DMS53 treated with DMSO at 0.1 percent for 48 hours (cell line): ENCODE measurements around the gene DUSP15.
A peak's percentile ranks its signal among the peaks of the same experiment; 100 is the strongest.
"Not testable (repeated sequence)": the region's sequence is repeated elsewhere in the genome, so short reads cannot be mapped to it uniquely, and the experiment has no call there.

Experiments used
- DNase-seq: peaks from one replicate; lab custom pipeline; 2025; ENCODE audit not compliant: unreplicated experiment; lab: John Stamatoyannopoulos, UW

The DUSP15 gene

GRCh38 chr20:31823360-31824124 lies 46.8 kb downstream of the DUSP15 start:
- no peak for DNase-seq

- DNase-seq: peak; percentile 58
Measured at GRCh38 chr20:31822421-31823330, 47.7 kb downstream of the DUSP15 start.

GRCh38 chr20:31821427-31821826 lies 48.9 kb downstream of the DUSP15 start:
- no peak for DNase-seq

- DNase-seq: no peak
Measured at GRCh38 chr20:31820228-31820627, 50.1 kb downstream of the DUSP15 start.

GRCh38 chr20:31819083-31819784 lies 51.1 kb downstream of the DUSP15 start, which contains the start of gene MYLK2:
MYLK2 (plus strand) TSS chr20:31819356; CDS start chr20:31819581, 225 bp downstream.
- no peak for DNase-seq

GRCh38 chr20:31818376-31818908 lies 51.9 kb downstream of the DUSP15 start:
- no peak for DNase-seq

- no peak for DNase-seq
Measured at GRCh38 chr20:31817461-31817860, 52.9 kb downstream of the DUSP15 start.

- DNase-seq: no peak
Measured at GRCh38 chr20:31816221-31816620, 54.1 kb downstream of the DUSP15 start.

GRCh38 chr20:31815408-31816188 lies 54.7 kb downstream of the DUSP15 start:
- no peak for DNase-seq

- not testable (repeated sequence) for DNase-seq
Measured at GRCh38 chr20:31814142-31814541, 56.2 kb downstream of the DUSP15 start.

- DNase-seq: no peak
Measured at GRCh38 chr20:31813611-31814010, 56.7 kb downstream of the DUSP15 start.

GRCh38 chr20:31811796-31812728 lies 58.3 kb downstream of the DUSP15 start:
- DNase-seq: no peak

- no peak for DNase-seq
Measured at GRCh38 chr20:31811198-31811597, 59.1 kb downstream of the DUSP15 start.
